ENCODE measurements around the gene MDM4.
A peak's percentile ranks its signal among the peaks of the same experiment; 100 is the strongest.
"Not testable (repeated sequence)": the region's sequence is repeated elsewhere in the genome, so short reads cannot be mapped to it uniquely, and the experiment has no call there.

MDM4 gene

GRCh38 chr1:204563780-204564179, 47.6 kb downstream of the MDM4 start:
- DNase-seq, result no peak

GRCh38 chr1:204564835-204565234, 48.6 kb downstream of the MDM4 start:
- DNase-seq, result no peak

GRCh38 chr1:204565617-204566582, 49.7 kb downstream of the MDM4 start:
- peak; percentile 91 for DNase-seq

DNA sequence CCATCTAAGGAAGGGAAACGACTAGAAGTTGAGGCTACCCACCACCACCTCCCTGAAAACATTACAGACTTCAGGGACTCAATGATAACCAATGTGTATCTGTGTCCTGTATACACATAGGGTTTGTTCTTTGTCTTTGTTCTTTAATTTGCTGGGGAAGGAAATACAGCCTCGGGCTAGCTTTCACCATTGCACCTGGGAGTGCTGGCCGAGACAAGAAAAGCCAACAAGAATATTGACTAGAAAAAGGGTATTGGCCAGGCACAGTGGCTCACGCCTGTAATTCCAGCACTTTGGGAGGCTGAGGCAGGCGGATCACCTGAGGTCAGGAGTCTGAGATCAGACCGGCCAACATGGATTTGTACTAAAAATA, 50.4 kb downstream of the MDM4 start:
- no peak for DNase-seq

DNA sequence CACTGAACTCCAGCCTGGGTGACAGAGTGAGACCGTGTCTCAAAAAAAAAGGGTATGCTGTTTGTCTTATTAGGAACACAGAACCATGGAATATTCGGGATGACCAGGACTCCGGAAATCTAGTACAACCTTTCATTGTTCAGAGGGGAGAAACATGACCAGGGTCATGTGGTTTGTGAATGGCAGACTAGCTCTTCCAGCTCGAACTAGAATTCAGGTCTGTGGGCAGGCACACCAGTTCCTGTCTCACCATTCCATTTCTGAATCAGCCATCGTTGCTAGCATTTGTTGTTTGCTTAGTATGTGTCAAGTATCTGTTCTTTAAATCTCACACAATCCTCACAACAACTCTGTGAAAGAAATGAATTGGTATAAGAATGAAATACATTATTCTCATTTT, 50.9 kb downstream of the MDM4 start:
- DNase-seq, result no peak

- DNase-seq, result peak; percentile 30
Observed at GRCh38 chr1:204568576-204569315, 52.5 kb downstream of the MDM4 start.

DNA sequence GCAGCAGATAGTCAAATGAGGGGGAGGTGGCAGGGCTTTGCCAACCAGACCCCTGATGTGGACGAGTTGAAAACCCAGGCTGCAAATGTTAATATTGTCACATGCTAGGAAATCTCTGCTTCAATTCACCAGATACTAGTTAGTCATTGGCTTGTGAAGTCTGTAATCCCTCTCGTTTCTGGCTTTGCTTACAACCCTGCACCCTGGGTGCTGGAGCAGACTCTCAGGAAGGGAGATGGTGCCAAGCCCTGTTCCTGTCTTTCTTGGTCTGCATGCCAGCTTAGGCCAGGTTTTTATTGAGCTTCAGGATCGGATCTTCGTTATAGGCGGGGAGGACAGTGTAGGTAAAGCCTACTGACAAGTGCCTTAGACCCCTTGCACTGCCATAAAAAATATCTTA, 53.3 kb downstream of the MDM4 start:
- no peak for DNase-seq

DNA sequence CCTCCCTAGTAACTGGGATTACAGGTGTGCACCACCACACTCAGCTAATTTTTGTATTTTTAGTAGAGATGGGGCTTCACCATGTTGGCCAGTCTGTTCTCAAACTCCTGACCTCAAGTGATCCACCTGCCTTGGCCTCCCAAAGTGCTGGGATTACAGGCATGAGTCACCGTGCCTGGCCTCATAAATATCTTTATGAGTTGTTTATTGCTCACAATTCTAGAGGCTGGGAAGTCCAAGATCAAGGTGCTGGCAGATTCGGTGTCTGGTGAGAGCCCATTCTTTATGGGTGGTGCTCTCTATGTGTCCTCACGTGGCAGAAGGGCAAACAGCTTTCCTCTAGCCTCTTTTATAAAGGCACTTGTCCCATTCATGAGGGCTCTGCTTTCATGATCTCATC, 53.8 kb downstream of the MDM4 start:
- not testable (repeated sequence) for DNase-seq

DNA sequence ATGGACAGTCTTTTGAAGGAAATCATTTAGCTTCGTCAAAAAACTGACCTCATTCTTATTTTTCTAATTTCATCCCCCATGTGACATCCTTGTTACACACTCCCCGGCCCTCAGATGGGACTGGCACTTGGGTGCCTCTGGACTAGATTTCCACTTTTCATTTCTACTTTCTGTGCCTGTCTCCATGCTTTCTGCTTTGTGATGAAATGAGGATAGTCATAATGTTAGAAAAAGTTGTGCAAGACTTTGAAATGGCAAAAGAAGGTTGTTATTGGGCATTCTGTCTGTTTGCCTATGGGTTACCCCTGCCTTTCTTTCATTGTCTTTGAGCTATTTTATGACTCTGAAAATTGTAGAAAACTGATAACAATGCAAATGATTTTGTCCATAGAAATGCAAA, 54.9 kb downstream of the MDM4 start:
- DNase-seq, result no peak

DNA sequence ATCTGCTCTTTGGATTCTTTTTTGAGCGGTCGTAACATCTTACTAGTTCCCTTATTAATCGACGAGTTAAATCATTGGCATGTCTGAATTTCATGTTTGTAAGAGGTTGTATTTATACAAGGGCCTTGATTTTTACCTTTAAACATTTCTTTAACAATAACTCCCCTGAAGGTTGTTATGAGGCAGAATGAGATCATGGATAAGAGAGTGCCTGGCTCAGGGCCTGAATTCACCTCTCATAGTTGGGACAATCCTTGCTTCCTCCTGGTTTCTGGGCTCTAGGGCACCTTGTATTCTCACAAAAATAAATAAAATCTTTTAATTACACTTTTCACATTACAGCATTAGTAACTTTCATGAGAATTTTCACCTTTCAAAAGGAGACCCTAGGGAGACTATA, 55.4 kb downstream of the MDM4 start:
- no peak for DNase-seq

DNA sequence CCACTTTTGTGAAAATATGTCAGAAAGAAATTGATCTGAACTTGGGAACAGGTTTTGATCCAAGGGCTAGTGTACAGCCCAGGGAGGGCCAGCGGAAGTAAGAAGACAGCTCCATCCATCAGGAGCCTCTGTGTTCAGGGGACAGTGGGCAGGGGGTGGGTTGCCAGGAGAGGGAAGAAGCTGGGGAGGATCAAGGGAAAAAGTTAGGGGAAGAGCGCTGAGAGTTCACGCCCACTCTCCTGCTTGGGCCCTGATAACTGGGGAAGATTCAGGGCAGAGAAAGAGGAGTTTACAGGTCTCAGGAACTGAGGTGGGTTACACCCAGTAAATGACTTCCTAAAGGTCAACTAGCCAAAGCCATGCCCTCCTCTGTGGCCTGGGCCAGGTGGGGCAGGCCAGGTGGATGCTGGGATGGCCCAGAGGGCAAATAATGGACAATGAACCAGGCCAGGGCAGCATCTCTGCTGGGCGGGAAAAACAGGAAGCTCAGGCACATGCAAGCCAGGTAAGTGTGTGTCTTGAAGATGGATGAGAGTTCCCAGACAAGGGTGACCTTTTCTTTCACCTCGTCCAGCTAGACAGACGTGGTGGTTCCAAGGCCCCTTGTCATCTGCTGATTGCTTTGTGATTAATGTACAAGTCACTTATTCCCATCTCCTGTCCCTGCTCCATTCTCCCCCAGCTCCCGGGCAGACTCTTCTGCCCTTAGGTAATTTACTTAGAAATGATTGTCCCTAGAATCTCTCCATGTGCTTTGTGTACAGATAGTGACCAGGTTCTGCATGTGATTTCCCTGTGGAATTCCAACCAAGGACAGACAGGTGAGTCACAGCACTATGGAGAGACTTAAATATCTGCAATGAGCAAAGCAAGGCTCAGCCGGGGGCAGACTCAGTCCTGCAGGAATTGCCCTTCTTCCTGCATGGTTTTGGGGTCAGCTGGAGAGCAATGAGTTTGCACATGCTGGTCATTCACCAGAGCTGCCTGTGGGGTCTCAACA, 57.0 kb downstream of the MDM4 start:
- no peak for DNase-seq

GRCh38 chr1:204574016-204574864, 58.0 kb downstream of the MDM4 start:
- DNase-seq, result peak; percentile 63

GRCh38 chr1:204574865-204575163, 58.6 kb downstream of the MDM4 start:
- no peak for DNase-seq

DNA sequence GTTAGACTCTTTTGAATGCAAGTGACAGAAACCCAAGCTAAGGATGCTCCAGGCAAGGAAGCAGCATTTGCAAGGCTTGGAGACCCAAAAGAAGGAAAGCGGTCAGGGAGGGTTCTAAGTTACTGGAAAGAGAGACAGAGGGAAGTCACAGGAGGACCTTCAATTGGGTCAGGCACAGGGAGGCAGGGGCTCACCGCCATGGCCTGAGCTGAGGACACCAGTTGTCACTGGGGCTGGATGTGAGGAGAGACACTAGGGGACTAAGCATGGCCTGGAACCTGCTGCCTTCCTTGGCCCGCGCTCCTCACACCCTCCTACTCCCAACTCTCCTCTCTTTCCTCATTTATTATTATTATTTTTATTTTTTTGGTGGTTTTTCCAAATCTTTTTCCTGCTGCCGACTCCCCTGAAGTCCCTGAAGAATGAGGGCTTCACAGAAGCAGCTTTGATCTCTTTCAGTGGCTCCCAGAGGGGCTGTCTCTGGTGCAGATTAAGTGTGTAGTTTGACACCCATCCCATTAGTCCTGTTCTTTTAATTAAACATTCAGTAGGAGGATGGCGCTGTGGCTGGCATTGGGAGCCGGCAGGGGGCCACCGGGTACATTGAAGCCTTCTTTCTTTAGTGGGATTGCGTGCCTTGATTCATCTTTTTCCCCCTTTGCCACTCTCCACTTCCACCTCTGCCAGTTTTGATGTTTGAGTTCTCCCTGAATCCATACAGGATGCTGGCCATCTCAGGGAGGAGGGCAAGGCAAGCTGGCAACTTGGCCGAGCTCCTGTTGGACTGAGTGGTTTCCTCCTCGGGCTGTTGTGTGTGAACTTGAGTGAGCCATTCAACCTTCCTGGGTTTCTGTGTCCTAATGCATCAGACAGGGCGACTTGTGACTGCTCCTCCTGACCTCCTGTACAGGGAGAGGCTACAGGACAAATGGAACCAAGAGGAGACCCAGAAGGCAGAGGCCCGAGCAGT, 59.3 kb downstream of the MDM4 start:
- no peak for DNase-seq

DNA sequence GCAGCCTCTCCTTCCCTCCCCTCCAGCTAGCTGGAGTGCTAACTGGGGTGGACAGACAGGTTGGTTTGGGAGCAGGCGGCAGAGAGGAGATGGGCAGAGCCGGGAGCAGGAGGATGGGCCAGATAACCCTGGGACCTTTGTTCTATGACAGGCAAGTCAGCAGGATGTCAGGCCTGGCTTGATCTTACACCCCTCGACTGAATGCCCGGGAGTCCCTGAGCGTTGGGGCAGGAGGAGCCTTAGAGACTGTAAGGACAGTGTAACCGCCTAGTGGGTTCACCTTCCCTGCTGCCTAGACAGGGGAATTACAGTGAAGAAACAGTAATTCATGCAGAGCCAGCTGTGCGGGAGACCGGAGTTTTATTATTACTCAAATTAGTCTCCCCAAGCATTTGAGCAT, 60.2 kb downstream of the MDM4 start:
- DNase-seq, result no peak

DNA sequence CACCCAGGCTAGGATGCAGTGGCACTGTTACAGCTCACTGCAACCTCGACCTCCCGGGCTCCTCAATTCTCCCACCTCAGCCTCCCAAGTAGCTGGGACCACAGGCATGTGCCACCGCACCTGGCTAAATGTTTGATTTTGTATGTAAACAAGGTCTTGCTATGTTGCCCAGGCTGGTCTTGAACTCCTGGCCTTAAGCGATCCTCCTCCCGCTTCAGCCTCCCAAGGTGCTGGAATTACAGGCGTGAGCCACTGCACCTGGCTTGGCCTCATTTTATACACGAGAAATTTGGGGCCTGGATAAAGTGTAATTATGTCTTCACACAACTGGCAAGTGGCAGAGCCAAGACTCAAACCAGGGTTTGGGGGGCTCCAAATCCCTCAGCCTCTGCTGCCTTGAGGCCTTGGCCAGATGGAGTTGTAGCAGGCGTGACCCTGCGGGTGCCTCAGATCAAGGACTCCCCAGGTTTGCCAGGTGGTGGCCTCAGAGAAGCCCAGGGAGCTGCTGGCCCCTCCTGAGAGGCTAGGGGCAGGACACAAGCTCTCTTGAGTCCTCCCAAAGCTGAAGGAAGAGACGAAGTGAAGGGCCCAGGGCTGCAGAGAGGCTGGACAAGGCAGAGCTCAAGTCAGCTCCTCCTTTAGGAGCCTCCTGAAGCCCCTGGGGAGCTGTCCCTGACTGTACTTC, 61.7 kb downstream of the MDM4 start:
- no peak for DNase-seq

DNA sequence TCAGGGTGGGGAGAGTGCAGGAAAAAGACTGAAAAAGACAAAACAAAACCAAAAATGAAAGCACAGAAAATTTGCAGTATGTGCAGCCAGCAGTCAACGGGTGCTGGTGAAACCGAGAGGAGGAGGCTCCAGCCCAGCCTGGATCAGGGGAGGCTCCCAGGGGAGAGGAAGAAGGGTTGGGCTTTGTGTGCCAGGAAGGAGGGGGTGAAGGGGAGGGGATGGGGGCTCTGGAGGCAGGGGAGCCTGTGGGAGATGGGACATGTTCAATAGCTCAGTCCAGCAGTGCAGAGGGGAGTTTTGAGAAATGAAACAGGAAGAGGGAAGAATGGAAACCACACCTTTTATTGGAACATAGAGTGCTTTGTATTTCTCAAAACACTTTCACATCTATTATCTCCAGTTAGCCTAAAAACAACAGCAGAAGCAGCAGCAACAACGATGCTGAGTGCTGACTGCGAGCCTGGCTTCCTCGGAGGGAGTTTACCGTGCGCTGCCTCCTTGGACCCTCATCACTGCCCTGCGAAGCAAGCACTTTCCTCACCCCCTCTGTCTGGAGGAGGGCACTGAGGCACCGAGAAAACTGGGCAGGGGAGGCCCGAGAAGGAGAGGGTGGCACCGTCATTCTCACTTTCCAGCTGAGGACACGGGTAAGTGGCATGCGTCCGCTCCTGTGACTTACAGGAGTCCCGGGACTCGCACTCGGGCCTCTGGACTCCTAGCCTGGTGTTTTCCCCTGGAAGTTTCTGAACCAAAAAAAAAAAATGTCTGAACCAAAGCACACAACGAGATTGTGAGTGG, 62.9 kb downstream of the MDM4 start:
- DNase-seq, result peak; percentile 78

- DNase-seq, result no peak
Observed at GRCh38 chr1:204579681-204580080, 63.5 kb downstream of the MDM4 start.

DNA sequence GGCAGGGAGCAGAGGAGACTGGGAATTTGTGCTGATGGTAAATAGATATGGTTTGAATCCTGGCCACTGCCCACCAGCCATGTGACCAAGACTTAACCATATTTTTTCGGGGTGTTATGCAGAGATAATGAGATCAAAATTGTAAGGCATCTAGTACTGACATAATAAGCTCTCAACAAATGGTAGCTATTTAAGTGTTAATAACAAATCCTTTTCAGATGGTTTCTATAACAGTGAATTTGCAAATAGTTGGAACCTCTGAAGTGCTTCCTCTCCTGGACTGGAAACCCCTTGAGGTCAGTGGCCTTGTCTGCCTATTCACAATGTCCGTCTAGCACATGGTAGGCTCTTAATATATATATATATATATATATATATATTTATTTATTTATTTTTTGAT, 64.7 kb downstream of the MDM4 start:
- no peak for DNase-seq
